Ishikawa (cell line): ENCODE measurements around the gene MYO5A.

Experiments
- EGR1 ChIP-seq: IDR thresholded peaks from 2 replicates; pipeline ENCODE4 v1.6.1; 2012
- FOXM1 ChIP-seq: IDR thresholded peaks from 2 replicates; pipeline ENCODE4 v1.6.1; 2012; ENCODE audit warnings: low read depth, borderline replicate concordance
- TAF1 ChIP-seq: IDR thresholded peaks from 2 replicates; pipeline ENCODE4 v1.6.1; 2012; ENCODE audit warnings: low read depth, mild to moderate bottlenecking
- ZBTB7A ChIP-seq: IDR thresholded peaks from 2 replicates; pipeline ENCODE4 v1.6.1; 2012; ENCODE audit warnings: low read depth

GRCh38 chr15:52290800-52291199, 237.9 kb downstream of the MYO5A start:
- TF ChIP-seq ZBTB7A (no peak), EGR1 (no peak), TAF1 (no peak), FOXM1 (no peak)
